GM12878 (cell line): Measurements from ENCODE around the gene LMAN2L.

ENCODE experiments used
- BRCA1 ChIP-seq: IDR thresholded peaks from 2 replicates; pipeline ENCODE4 v1.6.1; 2011; ENCODE audit warnings: low read depth, low read length, improper control_type of control experiment
- CREM ChIP-seq: IDR thresholded peaks from 2 replicates; pipeline ENCODE4 v1.6.1; 2014; ENCODE audit warnings: antibody characterized with exemption, low read depth
- CTCF ChIP-seq, 3 experiments: IDR thresholded peaks in 2 of 3; conservative IDR thresholded peaks in 1 of 3; 2 replicates each; pipeline ENCODE4 v1.5.1; 2011; ENCODE audit warnings: low read depth in 3 of 3, low read length in 3 of 3, mild to moderate bottlenecking in 3 of 3, control low read depth in 2 of 3, moderate library complexity in 2 of 3, inconsistent platforms in 1 of 3, mixed read lengths in 1 of 3; ENCODE audit not compliant: control insufficient read depth in 2 of 3, insufficient read depth in 1 of 3; ENCODE audit errors: extremely low read depth in 1 of 3
- FOS ChIP-seq: IDR thresholded peaks from 3 replicates; pipeline ENCODE4 v1.6.1; 2011; ENCODE audit warnings: borderline replicate concordance; ENCODE audit not compliant: insufficient read length; ENCODE audit errors: extremely low read depth
- HCFC1 ChIP-seq: fragments of 150-350 bp; IDR thresholded peaks from 2 replicates; pipeline ENCODE4 v1.6.1; 2014; ENCODE audit warnings: low read length
- PAX8 ChIP-seq: fragments of 450-650 bp; IDR thresholded peaks from 2 replicates; pipeline ENCODE4 v1.6.1; 2017; ENCODE audit warnings: mild to moderate bottlenecking, moderate library complexity
- RCOR1 ChIP-seq: conservative IDR thresholded peaks from 2 replicates; pipeline ENCODE4 v1.6.1; 2012; ENCODE audit warnings: low read depth, low read length, improper control_type of control experiment
- ZNF384 ChIP-seq: IDR thresholded peaks from 2 replicates; pipeline ENCODE4 v1.6.1; 2012; ENCODE audit warnings: low read depth, mild to moderate bottlenecking, low read length, improper control_type of control experiment, borderline replicate concordance
- TF ChIP-seq, protein P1 (sequence below): fragments of 450-650 bp; IDR thresholded peaks from 2 replicates; pipeline ENCODE4 v1.6.1; 2017; ENCODE audit warnings: mild to moderate bottlenecking

DNA sequence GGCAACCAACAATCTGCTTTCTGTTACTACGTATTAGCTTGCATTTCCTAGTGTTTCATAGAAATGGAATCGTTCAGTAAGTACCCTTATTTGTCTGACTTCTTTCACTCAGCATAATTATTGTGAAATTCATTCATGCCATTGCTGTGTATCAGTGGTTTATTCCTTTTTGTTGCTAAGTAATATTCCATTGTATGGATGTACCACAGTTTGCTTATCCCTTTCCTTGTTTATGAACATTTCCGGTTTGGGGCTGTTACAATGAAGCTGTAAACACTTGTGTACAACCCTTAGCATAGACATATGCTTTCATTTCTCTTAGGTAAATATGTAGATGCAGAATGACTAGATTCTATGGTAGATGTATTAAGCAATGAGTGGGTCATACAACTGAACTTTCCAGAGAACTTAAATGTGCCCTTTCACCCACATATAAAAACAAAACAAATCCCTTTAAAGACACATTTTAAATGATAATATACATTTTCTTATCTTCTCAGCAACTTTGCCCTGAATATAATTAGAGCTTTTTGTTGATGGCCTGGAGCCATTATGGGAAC is 75.4 kb downstream of the LMAN2L start:
- TF ChIP-seq CTCF (IDR thresholded peaks at IDR 0.05 in 2 of 3, conservative IDR thresholded peaks at IDR 0.05 in 1 of 3; ENCODE audit: control insufficient read depth in 2 of 3, extremely low read depth in 1 of 3, insufficient read depth in 1 of 3, low read depth in 3 of 3, low read length in 3 of 3) (no peak), PAX8 (no peak), HCFC1 (no peak), ZNF384 (no peak), FOS (no peak), RCOR1 (no peak), BRCA1 (no peak), CREM (no peak)
- TF ChIP-seq, protein P1, sequence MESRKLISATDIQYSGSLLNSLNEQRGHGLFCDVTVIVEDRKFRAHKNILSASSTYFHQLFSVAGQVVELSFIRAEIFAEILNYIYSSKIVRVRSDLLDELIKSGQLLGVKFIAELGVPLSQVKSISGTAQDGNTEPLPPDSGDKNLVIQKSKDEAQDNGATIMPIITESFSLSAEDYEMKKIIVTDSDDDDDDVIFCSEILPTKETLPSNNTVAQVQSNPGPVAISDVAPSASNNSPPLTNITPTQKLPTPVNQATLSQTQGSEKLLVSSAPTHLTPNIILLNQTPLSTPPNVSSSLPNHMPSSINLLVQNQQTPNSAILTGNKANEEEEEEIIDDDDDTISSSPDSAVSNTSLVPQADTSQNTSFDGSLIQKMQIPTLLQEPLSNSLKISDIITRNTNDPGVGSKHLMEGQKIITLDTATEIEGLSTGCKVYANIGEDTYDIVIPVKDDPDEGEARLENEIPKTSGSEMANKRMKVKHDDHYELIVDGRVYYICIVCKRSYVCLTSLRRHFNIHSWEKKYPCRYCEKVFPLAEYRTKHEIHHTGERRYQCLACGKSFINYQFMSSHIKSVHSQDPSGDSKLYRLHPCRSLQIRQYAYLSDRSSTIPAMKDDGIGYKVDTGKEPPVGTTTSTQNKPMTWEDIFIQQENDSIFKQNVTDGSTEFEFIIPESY: no peak
